ENCODE data around the gene ENTPD3. TPM values are rescaled to one million over a fixed set of nuclear protein-coding genes. Genes with fewer than 3 reads are reported as not detected.
A peak's percentile ranks its signal among the peaks of the same experiment; 100 is the strongest.

Gene ENTPD3
- total RNA-seq, 3 donors from 2014 or later (not counting 1 experiment from before 2014, with no cell fraction given) = not detected

DNA sequence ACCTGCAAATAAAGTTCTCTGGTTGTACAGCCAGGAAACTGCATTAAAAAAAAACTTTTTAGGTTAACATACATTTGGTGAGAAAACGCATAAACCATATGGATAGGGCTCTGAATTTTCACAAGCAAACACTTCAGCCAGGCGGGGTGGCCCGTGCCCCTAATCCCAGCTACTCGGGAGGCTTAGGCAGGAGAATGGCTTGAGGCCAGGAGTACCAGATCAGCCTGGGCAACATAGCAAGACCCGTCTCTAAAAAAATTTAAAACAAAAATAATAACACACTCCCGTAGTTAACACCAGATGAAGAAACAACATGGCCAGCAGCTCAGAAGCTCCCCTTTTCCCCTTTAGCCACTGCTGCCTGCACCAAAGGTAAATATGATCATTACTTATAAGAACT, 66.9 kb downstream of the ENTPD3 start:
- Histone ChIP-seq H3K9me3 (ENCODE audit: control insufficient read depth, insufficient read depth, low read length) (no peaks in the 10 kb centered on the region), H3K27ac (ENCODE audit: low read length) (peak overlapping the region; percentile 95), H3K4me3 (ENCODE audit: low read length) (no peak overlapping the region), H3K4me1 (ENCODE audit: control insufficient read depth, insufficient read depth, low read length) (peaks cover 29% of the 10 kb centered on the region), H3K27me3 (ENCODE audit: control insufficient read depth, insufficient read depth, low read length) (no peaks in the 10 kb centered on the region), H3K36me3 (ENCODE audit: control insufficient read depth, insufficient read depth, low read length) (peaks cover 10% of the 10 kb centered on the region)
- H3K9me3 Mint-ChIP-seq = peaks cover 0 to 3% of the 10 kb centered on the region in 2 donors
- 53% methylated on average over 6 of the region's 6 CpGs for WGBS (ENCODE audit: insufficient coverage)
- no peak for DNase-seq
- peak overlapping the region; percentile 93 to 99 for H3K27ac Mint-ChIP-seq
- intact Hi-C loops (cut with micrococcal nuclease) = loop anchor here (1.0 to 5.0 kb wide), 4 partner anchors 23 to 1508 kb away; partner anchors contain the start of genes EIF1B, ULK4, ZNF619 and ZNF621
- ATAC-seq = no peak
- no peaks in the 10 kb centered on the region for H3K36me3 Mint-ChIP-seq
- TF ChIP-seq, protein P1, sequence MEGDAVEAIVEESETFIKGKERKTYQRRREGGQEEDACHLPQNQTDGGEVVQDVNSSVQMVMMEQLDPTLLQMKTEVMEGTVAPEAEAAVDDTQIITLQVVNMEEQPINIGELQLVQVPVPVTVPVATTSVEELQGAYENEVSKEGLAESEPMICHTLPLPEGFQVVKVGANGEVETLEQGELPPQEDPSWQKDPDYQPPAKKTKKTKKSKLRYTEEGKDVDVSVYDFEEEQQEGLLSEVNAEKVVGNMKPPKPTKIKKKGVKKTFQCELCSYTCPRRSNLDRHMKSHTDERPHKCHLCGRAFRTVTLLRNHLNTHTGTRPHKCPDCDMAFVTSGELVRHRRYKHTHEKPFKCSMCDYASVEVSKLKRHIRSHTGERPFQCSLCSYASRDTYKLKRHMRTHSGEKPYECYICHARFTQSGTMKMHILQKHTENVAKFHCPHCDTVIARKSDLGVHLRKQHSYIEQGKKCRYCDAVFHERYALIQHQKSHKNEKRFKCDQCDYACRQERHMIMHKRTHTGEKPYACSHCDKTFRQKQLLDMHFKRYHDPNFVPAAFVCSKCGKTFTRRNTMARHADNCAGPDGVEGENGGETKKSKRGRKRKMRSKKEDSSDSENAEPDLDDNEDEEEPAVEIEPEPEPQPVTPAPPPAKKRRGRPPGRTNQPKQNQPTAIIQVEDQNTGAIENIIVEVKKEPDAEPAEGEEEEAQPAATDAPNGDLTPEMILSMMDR (IDR thresholded peaks at IDR 0.05) = no peak
- H3K4me1 Mint-ChIP-seq = peaks cover 45 to 54% of the 10 kb centered on the region in 2 donors
- H3K4me3 Mint-ChIP-seq = peak overlapping the region; percentile 96
- no peaks in the 10 kb centered on the region for H3K27me3 Mint-ChIP-seq (ENCODE audit: low read depth in 2 of 2)

DNA sequence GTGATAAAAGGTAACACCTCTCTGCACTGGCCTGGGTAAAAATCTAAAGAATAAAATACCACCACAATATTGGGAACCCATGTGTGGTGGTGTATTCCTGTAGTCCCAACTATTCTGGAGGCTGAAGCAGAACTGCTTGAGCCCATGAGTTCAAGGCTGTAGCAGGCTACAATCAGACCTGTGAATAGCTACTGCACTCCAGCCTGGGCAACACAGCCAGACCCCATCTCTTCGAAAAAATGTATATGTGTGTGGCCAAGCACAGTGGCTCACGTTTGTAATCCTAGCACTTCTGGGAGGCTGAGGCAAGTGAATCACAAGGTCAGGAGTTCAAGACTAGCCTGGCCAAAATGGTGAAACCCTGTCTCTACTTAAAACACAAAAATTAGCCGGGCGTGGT, 68.3 kb downstream of the ENTPD3 start:
- Mint-ChIP-seq H3K27ac (peak overlapping the region; percentile 95 to 97), H3K27me3 (ENCODE audit: low read depth in 2 of 2) (no peaks in the 10 kb centered on the region), H3K36me3 (no peaks in the 10 kb centered on the region), H3K4me3 (peak overlapping the region; percentile 97), H3K4me1 (peaks cover 49 to 54% of the 10 kb centered on the region in 2 donors), H3K9me3 (peaks cover 0 to 3% of the 10 kb centered on the region in 2 donors)
- H3K36me3 ChIP-seq (ENCODE audit: control insufficient read depth, insufficient read depth, low read length) = peaks cover 20% of the 10 kb centered on the region
- ATAC-seq = no peak
- H3K4me1 ChIP-seq (ENCODE audit: control insufficient read depth, insufficient read depth, low read length) = peaks cover 30% of the 10 kb centered on the region
- no peak overlapping the region for H3K4me3 ChIP-seq (ENCODE audit: low read length)
- no peak for DNase-seq
- no peak overlapping the region for H3K27ac ChIP-seq (ENCODE audit: low read length)
- no peaks in the 10 kb centered on the region for H3K27me3 ChIP-seq (ENCODE audit: control insufficient read depth, insufficient read depth, low read length)
- intact Hi-C loops (cut with micrococcal nuclease) = loop anchor here (5.0 kb wide), 1 partner anchor 1557 kb away; no protein-coding TSS in a partner anchor
- 96% methylated on average over 4 of the region's 4 CpGs for WGBS (ENCODE audit: insufficient coverage)
- H3K9me3 ChIP-seq (ENCODE audit: control insufficient read depth, insufficient read depth, low read length) = no peaks in the 10 kb centered on the region
- TF ChIP-seq, protein P1 (IDR thresholded peaks at IDR 0.05) = no peak

DNA sequence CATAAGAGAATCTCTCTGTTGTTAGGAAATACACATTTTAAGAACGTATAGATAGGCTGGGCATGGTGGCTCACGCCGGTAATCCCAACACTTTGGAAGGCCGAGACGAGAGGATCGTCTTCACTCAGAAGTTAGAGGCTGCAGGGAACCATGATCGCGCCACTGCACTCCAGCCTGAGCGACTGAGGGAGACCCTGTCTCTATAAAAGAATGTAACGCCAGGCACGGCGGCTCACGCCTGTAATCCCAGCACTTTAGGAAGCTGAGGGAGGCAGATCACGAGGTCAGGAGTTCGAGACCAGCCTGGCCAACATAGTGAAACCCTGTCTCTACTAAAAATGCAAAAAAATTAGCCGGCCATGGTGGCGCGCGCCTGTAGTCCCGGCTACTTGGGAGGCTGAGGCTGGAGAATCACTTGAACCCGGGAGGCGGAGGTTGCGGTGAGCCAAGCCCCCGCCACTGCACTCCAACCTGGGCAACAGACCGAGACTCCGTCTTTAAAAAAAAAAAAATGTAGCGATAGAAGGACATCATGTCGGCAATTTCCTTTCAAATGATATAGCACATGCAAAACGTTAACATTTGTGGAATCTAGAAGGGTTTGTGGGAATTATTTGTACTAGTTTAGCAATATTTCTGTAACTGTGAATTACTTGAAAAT, 69.4 kb downstream of the ENTPD3 start:
- Mint-ChIP-seq H3K36me3 (peaks cover 5% of the 10 kb centered on the region), H3K4me3 (peak overlapping the region; percentile 97), H3K27ac (peak overlapping the region; percentile 95 to 97), H3K27me3 (ENCODE audit: low read depth in 2 of 2) (no peaks in the 10 kb centered on the region), H3K9me3 (peaks cover 0 to 3% of the 10 kb centered on the region in 2 donors), H3K4me1 (peaks cover 49 to 54% of the 10 kb centered on the region in 2 donors)
- Histone ChIP-seq H3K36me3 (ENCODE audit: control insufficient read depth, insufficient read depth, low read length) (peaks cover 29% of the 10 kb centered on the region), H3K4me1 (ENCODE audit: control insufficient read depth, insufficient read depth, low read length) (peaks cover 30% of the 10 kb centered on the region), H3K27ac (ENCODE audit: low read length) (peak overlapping the region; percentile 94), H3K4me3 (ENCODE audit: low read length) (peak overlapping the region; percentile 77), H3K9me3 (ENCODE audit: control insufficient read depth, insufficient read depth, low read length) (no peaks in the 10 kb centered on the region), H3K27me3 (ENCODE audit: control insufficient read depth, insufficient read depth, low read length) (no peaks in the 10 kb centered on the region)
- TF ChIP-seq, protein P1 (IDR thresholded peaks at IDR 0.05) = no peak
- DNase-seq (no peak), ATAC-seq (no peak)
- 59% methylated on average over 29 of the region's 29 CpGs for WGBS (ENCODE audit: insufficient coverage)
- intact Hi-C loops (cut with micrococcal nuclease) = loop anchor here (5.0 kb wide), 1 partner anchor 1556 kb away; no protein-coding TSS in a partner anchor
